AG10803 (cell line): ENCODE results near the gene CCDC183.
A peak's percentile ranks its signal among the peaks of the same experiment; 100 is the strongest.
"Not testable (repeated sequence)": the region's sequence is repeated elsewhere in the genome, so short reads cannot be mapped to it uniquely, and the experiment has no call there.

Experiments used
- DNase-seq: peaks from one replicate; pipeline ENCODE4 v3.0.0; 2010; ENCODE audit warnings: low read depth
- H3K4me3 ChIP-seq: 2 replicates; pipeline ENCODE4 v1.5.1; 2011; ENCODE audit warnings: mild to moderate bottlenecking, low read length, control low read depth
- CTCF ChIP-seq: conservative IDR thresholded peaks from 2 replicates; pipeline ENCODE4 v1.5.1; 2011; ENCODE audit warnings: mild to moderate bottlenecking, low read length, control low read depth, inconsistent platforms

CCDC183 gene

GRCh38 chr9:136786451-136786850 is 9.7 kb upstream of the CCDC183 start:
- no peak for TF ChIP-seq CTCF
- DNase-seq: no peak
- H3K4me3 ChIP-seq: no peak overlapping the region

GRCh38 chr9:136786983-136787382 is 9.2 kb upstream of the CCDC183 start:
- not testable (repeated sequence) for DNase-seq, H3K4me3 ChIP-seq

GRCh38 chr9:136787690-136788400 is 8.3 kb upstream of the CCDC183 start:
- no peak overlapping the region for H3K4me3 ChIP-seq
- peak; percentile 78 for TF ChIP-seq CTCF
- DNase-seq: peak; percentile 42

- not testable (repeated sequence) for DNase-seq, H3K4me3 ChIP-seq
These were observed 7.3 kb upstream of the CCDC183 start for GRCh38 chr9:136788644-136789522.

- no peak overlapping the region for H3K4me3 ChIP-seq
- no peak for DNase-seq
- TF ChIP-seq CTCF: no peak
These were observed 6.6 kb upstream of the CCDC183 start for GRCh38 chr9:136789523-136789937.

GRCh38 chr9:136790640-136791515 is 5.3 kb upstream of the CCDC183 start, which contains the start of gene TMEM141:
Gene TMEM141, plus strand, starts transcription at chr9:136791344. Its CDS starts 27 bp downstream, at chr9:136791371.
- H3K4me3 ChIP-seq: peak within 1 kb of the TSS; percentile 97
- no peak for TF ChIP-seq CTCF
- peak; percentile 99 for DNase-seq

GRCh38 chr9:136791516-136792276 is 4.4 kb upstream of the CCDC183 start:
- no peak for DNase-seq
- peak overlapping the region; percentile 97 for H3K4me3 ChIP-seq
- peak; percentile 79 for TF ChIP-seq CTCF
